NCI-H2171 (cell line): ENCODE measurements around the gene RDX.
"Not testable (repeated sequence)": the region's sequence is repeated elsewhere in the genome, so short reads cannot be mapped to it uniquely, and the experiment has no call there.

Source experiments
- DNase-seq: peaks from one replicate; lab custom pipeline; 2025; lab: John Stamatoyannopoulos, UW

RDX gene

GRCh38 chr11:110296226-110297075, at the start of gene RDX:
Gene RDX, minus strand, starts transcription at chr11:110296614. Its CDS starts 16,922 bp downstream, at chr11:110279692.
- peak; percentile 95 for DNase-seq

- DNase-seq = no peak
These were observed 49.3 kb upstream of the RDX start for GRCh38 chr11:110345743-110346142.

GRCh38 chr11:110340436-110340835, 44.0 kb upstream of the RDX start:
- no peak for DNase-seq

GRCh38 chr11:110339456-110340250, 43.2 kb upstream of the RDX start:
- no peak for DNase-seq

- DNase-seq = no peak
These were observed 42.3 kb upstream of the RDX start for GRCh38 chr11:110338684-110339083.

- DNase-seq = no peak
These were observed 41.3 kb upstream of the RDX start for GRCh38 chr11:110337570-110338193.

GRCh38 chr11:110336054-110336453, 39.6 kb upstream of the RDX start:
- no peak for DNase-seq

- DNase-seq = no peak
These were observed 38.9 kb upstream of the RDX start for GRCh38 chr11:110335358-110335757.

- peak; percentile 9 for DNase-seq
These were observed 35.2 kb upstream of the RDX start for GRCh38 chr11:110331626-110332025.

GRCh38 chr11:110329445-110329844, 33.0 kb upstream of the RDX start:
- no peak for DNase-seq

- DNase-seq = no peak
These were observed 31.1 kb upstream of the RDX start for GRCh38 chr11:110327508-110327907.

GRCh38 chr11:110323786-110324185, 27.4 kb upstream of the RDX start:
- DNase-seq = no peak

GRCh38 chr11:110319501-110319900, 23.1 kb upstream of the RDX start:
- DNase-seq = no peak

GRCh38 chr11:110318638-110319404, 22.4 kb upstream of the RDX start:
- no peak for DNase-seq

GRCh38 chr11:110317516-110317932, 21.1 kb upstream of the RDX start:
- peak; percentile 66 for DNase-seq

- no peak for DNase-seq
These were observed 18.1 kb upstream of the RDX start for GRCh38 chr11:110314366-110315095.

- DNase-seq = no peak
These were observed 16.3 kb upstream of the RDX start for GRCh38 chr11:110312670-110313069.

GRCh38 chr11:110311783-110312579, 15.6 kb upstream of the RDX start:
- DNase-seq = no peak

GRCh38 chr11:110308071-110308470, 11.7 kb upstream of the RDX start:
- no peak for DNase-seq

- not testable (repeated sequence) for DNase-seq
These were observed 9.6 kb upstream of the RDX start for GRCh38 chr11:110306019-110306388.
